Sciatic nerve (tissue), 2 donors: ENCODE measurements around the gene HLA-DMA. TPM values are rescaled to one million over a fixed set of nuclear protein-coding genes. Genes with fewer than 3 reads are reported as not detected.

ENCODE experiments used
- ATAC-seq: fragments of 200-7000 bp; cut with Tn5 transposase; one replicate; pipeline ENCODE4 v1.9.1; 2020; ENCODE audit warnings: mild to moderate bottlenecking, moderate library complexity
- DNase-seq: peaks from one replicate; pipeline ENCODE4 v3.0.0-alpha.2; 2020; ENCODE audit warnings: low spot score
- intact Hi-C: fragments of 100-400 bp; cut with DNase I; formaldehyde crosslinking; loops from one replicate; pipeline ENCODE4 v1.14.2; 2022
- total RNA-seq: library from RNA; stranded (reverse); fragmentation: NEBNext Ultra II Directional; extraction: Animal tissue kit (Norgen Biotek cat#: 25700); gene quantifications from one replicate; pipeline ENCODE4 v1.2.1, GENCODE V29; 2021
- donor health status: DM: no; HTN: no; CAD: no.
- donor health status: DM: no; HTN: no; CAD: no.

Gene HLA-DMA
- total RNA-seq, 1 donor from 2014 or later, result 70.1 TPM

DNA sequence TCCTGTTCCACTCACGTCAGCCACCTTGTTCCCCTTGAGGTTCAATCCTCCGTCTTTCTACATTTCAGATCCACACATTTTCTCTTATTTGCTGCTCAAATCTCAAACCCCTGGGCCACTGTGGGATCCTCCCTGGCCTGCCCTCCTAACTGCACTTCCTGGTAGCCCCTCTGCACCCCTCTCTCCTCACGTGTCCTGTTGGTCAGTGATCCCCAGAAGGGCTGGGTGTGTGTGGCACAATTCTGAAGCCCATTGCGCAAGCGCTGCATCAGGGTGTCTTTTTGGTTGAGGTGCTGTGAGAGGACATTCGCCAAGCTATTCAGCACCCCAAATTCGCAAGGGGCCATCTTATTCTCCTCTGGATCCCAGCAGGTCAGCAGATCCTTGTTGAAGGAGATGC, 14.4 kb downstream of the HLA-DMA start:
- ATAC-seq, result no peak
- DNase-seq, result no peak
- intact Hi-C loops, result loop anchor here (10.0 kb wide), 2 partner anchors 46 to 54 kb away; no protein-coding TSS in a partner anchor

DNA sequence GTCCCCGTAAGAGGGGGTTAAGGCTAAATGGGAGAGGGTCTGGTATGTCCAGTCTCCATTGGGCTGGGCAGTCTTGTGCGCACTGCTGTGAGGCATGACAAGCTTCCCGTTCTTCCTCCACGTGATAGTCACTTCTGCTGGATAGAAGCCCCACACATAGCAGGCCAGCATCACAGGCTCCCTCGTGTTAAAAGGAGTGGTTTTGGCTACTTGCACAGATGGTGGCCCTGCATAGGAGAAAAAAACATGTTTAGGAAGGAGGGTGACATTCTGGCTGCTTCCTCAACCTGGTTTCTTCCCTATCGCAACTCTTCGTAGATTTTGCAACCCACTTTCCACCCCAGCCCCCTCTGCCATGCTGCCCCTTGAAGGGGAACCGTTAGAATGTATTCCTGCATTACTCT, 15.7 kb downstream of the HLA-DMA start:
- intact Hi-C loops, result loop anchor here (10.0 kb wide), 2 partner anchors 48 to 52 kb away; no protein-coding TSS in a partner anchor
- ATAC-seq (peak; percentile 64), DNase-seq (no peak)

DNA sequence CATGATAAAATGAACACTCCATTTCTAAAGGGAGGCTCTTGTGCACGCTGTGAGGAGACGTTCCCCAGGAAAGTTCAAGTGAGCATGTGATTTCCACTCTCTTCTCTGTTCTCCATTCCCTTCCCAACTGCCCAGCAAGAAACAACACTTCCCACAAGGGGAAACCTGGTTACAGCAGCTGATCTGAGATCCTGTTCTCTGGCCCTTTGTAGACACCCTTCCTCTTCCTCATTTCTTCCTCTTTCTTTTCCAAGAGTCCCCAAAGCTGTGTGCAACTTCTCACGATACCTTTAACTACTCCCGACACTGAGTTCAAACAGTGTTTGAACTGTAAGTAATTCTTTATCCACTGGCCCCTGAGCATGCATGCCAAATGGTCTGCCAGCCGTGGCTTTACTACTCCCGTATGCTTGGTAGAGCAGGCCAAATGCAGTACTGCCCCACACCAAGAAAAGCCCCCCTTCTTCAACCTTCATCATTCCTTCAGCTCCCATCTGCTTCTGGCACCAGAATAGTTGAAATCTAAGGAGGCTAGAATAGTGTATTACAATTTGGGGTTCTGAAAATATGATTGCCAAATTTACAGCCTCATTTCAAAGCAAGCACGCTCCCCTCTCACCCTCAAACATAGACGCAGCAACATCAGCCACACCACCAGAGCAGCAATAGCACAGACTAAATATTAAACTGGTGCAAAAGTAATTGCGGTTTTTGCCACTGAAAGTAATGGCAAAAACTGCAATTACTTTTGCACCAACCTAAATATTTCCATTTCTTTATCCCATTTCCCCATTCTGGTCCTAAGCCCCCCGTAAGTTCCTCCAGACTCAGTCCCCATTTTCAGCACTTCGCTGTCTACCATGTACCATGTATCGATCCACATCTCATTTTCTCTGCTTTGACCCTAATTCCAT, 16.4 kb downstream of the HLA-DMA start:
- peak; percentile 24 for ATAC-seq
- intact Hi-C loops, result loop anchor here (10.0 kb wide), 2 partner anchors 48 to 52 kb away; no protein-coding TSS in a partner anchor
- no peak for DNase-seq

DNA sequence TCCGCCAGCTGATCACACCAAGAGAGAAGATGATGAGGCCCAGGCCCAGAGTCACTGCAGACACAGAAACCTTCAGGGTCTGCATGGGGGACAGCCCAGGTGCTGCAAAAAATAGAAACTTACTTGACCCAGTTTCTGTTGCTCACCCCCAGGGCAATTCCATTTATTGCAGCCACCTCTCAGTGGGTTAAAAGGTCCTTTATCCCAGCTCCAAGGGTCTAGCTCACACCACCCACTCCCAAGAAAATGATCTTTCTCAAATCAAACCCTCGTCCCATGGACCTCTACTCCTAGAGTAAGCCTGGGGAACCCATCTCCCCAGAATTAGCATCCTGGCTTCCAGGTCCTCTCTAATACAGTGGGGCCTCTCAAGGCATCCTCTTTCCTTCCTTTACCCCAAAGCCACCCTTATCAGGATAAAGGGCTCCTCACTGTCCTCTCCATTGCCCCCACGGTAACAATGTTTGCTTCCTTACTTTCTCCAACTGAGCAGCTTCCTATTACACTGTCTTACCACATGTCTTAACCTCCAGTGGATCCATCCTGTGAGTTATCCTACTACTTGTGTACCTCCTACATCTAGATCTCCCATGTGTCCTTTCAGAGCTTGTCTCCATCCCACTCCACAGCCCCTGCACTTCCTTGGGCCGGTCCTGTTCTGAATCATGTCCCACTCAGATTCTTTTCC, 17.2 kb downstream of the HLA-DMA start:
- no peak for DNase-seq
- intact Hi-C loops, result loop anchor here (10.0 kb wide), 2 partner anchors 49 to 51 kb away; no protein-coding TSS in a partner anchor
- ATAC-seq, result no peak

DNA sequence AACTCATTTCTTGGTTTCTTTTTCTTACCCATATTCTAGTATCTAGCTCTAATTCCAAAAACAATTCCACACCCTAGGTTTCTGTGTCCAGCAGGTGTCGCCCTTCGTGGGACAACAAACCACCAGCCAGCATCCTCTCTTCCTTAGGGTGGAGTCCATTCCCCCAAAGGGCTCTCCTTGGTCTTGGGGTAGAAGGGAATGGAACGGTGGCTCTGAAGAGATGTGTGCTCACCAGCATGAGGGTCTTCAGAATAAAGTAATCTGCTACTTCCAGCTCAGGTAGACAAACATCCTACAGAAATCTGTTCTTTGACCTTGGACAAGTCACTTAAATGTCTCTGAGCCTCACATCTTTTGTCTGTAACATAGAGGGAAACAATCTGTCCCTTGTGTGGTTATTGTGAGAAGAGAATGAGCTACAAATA, 19.2 kb downstream of the HLA-DMA start:
- intact Hi-C loops, result loop anchor here (10.0 kb wide), 2 partner anchors 49 to 51 kb away; no protein-coding TSS in a partner anchor
- DNase-seq (peak; percentile 91), ATAC-seq (peak; percentile 61)

DNA sequence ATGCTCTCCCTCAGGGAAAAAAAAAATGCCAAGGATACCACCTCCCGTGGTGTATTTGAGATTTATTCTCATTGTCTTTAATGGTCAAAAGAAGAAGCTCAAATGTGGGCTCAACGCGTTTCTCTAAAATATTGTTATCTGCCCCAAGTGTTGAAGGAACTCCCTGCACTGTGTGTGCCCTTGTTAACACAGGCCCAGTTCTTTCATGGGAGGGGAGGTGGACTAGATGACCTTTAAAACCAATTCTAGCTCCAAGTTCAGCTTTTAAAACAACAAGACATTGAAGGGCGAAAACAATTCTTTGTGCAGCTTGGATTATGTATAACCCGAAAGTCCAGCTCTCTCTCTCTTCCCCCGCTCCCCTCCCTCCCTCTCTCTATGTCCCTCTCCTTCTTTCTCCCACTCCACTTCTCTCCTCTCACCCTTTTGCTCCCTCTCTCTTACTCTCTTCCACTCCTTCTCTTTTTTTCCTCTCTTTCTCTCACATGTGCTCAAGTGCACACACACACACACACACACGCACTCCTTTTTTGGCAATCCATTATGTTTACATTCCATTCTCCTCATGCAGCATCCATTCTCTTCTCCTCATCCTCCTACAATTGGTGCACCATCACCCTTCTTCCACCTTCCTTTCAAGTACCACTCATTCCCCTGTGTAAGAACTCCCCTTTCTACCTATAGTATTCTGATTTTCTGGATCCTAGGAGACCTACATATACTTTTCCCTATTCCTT, 20.6 kb downstream of the HLA-DMA start:
- DNase-seq, result no peak
- ATAC-seq, result no peak
- intact Hi-C loops, result loop anchor here (10.0 kb wide), 2 partner anchors 47 to 53 kb away; no protein-coding TSS in a partner anchor

DNA sequence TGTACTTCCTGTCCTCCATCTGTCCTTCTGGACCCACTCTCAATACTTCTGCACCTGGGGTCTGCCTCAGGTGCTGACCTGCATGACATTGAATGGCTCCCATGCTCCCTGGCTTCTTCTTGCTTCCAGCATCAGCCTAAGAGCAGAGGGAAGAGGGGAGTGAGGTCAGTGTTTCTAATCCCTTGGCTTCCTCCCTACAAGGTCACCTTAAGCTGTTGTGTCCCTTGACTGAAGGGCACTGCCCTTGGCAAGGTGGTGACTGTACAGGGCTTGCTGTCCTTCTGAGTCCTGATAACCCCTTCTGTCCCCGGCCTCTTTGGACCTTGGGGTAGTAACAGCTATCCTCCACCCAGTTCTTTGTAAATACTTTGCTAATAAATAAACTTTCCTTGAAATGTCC, 21.7 kb downstream of the HLA-DMA start:
- intact Hi-C loops, result loop anchor here (10.0 kb wide), 2 partner anchors 46 to 54 kb away; no protein-coding TSS in a partner anchor
- ATAC-seq, result no peak

DNA sequence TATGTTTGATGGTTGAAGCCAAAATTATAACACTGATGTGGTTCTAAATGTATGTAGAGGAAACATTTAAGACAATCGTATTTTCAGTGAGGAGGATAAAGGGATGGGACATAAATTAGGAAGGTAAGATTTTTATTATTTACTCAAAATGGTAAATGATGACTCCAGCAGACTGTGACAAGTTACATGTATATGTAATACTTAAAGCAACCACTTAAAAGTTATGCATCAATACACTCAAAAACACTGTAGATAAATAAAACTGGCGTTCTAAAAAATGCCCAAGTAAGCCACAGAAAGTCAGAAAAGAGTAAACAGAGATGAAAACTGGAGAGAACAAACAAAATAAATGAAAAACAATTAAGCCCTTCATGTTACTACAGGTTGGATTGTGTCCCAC, 30.8 kb downstream of the HLA-DMA start:
- intact Hi-C loops, result no loop called here
- ATAC-seq, result no peak
- DNase-seq, result no peak

More for the DNA sequence above, 21.7 kb downstream of the HLA-DMA start:
- no peak for DNase-seq

DNA sequence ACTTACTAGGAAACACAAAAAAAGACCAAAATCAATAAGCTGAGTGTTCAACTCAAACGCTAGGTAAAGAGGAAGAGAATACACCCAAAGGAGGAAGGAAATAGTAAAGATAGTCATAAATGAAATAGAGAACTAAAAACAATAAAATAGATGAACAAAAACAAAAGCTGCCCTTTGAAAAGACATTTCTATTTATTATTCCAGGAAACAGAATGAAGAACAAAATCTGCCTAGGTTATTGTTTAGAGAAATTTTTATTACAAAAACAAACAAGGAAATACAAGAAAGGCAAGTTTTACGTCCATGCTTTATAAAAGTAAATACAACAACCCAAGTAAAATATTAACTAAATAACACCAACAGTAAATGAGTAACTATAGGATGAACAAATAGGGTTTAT, 32.2 kb downstream of the HLA-DMA start:
- ATAC-seq (no peak), DNase-seq (no peak)
- intact Hi-C loops, result no loop called here

DNA sequence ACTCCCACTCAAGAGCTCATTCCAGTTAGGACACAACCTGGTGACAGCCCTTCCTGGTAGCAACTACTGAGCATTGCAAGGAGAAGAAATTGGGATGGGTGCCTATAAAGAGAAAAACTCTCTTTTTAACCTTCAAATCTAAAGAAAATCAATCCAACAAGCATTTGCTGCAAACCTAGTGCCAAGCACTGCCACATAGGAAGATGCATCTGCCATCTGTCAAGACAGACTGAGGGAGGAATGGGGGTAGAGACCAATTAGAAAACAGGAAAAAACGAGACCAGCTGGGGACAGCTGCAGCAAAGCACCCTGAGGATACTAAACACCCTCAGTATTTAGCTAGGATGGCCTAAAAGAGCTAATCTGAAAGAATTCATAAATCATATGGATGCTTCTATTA, 39.9 kb downstream of the HLA-DMA start:
- no peak for DNase-seq
- ATAC-seq, result no peak
- intact Hi-C loops, result no loop called here

DNA sequence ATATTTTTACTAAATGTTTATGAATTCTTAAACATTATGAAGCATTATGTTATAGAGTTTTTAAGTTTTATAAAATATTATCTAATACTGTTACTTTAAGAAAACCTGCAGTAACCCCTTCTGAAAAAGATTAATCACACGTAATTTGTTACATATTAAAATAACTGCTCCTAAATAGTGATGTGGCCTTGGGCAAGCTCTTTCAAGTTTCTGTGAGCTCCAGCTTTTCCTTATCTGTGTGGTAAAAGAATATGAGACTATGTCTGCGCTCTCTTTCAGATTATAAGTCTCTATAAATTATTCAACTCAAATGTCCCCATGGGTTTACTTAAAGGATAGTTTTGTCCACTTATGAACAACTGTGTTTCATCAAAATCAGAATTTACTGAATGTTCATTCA, 44.0 kb downstream of the HLA-DMA start:
- ATAC-seq (no peak), DNase-seq (no peak)
- intact Hi-C loops, result no loop called here

DNA sequence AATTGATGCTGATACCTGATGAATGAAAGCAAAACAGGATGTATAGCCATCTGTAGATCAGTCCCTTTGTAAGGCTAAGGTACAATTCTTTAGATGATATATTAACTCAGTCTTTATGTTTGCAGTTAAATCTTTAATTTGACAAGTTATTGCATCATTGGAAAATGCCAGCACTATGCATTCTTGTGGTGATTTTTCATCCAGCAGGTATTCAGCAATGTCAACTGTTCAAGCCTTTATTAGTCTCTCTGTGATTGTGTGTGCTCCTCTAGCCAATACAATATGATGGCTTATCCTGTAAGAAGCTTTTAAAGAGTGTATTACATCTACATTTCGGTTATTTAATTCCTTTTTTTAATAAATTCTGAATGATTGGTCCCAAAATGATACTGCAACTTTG, 46.4 kb downstream of the HLA-DMA start:
- intact Hi-C loops, result no loop called here

DNA sequence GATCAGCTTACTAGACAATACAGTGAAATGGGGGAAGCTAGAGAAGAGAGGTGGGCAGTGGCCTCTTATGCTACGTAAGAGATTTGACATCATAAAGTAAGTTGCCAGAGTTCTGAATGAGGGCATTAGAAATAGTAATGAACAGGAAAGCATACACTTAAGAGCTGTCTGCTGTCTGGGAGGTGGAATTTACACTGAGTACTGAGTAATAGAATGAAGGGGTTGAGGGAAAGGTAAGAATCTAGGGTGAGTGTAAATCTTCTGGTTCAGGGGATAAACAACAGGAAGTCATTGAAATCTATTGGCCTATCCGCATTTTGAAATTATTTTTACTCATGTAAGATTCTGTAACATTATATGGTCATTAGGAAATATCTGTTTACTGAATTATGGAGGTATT, 47.8 kb downstream of the HLA-DMA start:
- intact Hi-C loops, result no loop called here
- ATAC-seq, result no peak

More for the DNA sequence above, 46.4 kb downstream of the HLA-DMA start:
- no peak for ATAC-seq
- no peak for DNase-seq

DNA sequence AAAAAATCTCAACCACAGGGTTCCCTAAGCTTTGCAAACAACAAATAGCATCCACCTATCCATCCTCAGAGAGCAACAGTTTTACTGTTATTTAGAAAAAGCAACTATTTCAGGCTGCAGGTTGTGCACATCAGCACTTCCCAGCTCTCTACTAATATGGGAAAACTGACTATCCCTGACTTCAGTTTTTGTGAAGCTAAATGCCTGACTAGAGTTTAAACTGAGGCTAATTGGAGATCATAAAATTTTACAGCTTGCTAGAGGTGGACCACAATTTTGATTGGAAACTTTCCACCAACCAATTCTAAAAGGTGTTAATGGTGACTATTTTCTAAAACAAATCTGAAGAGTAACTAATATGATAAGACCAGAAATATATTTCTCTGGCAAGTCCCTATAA, 48.9 kb downstream of the HLA-DMA start:
- ATAC-seq (no peak), DNase-seq (no peak)
- intact Hi-C loops, result no loop called here

More for the DNA sequence above, 47.8 kb downstream of the HLA-DMA start:
- no peak for DNase-seq

Other genes starting within 250 kb of the HLA-DMA start
- gene HLA-DQA2, start 211.7 kb downstream of the HLA-DMA start, total RNA-seq, result 10.2 TPM
- 13.6 TPM for gene HLA-DQB2, start 189.6 kb downstream of the HLA-DMA start, total RNA-seq
- 1.8 TPM for gene HLA-DOB, start 136.1 kb downstream of the HLA-DMA start, total RNA-seq
- 26.3 TPM for gene TAP2, start 114.4 kb downstream of the HLA-DMA start, total RNA-seq
- gene PSMB8, start 109.0 kb downstream of the HLA-DMA start, total RNA-seq, result 39.3 TPM
- gene TAP1, start 99.4 kb downstream of the HLA-DMA start, total RNA-seq, result 32.8 TPM
- gene PSMB9, start 98.9 kb downstream of the HLA-DMA start, total RNA-seq, result 41.1 TPM
- 46.9 TPM for gene HLA-DMB, start 12.1 kb downstream of the HLA-DMA start, total RNA-seq
- gene BRD2, start 15.5 kb upstream of the HLA-DMA start, total RNA-seq, result 188 TPM
- 9.7 TPM for gene HLA-DOA, start 56.5 kb upstream of the HLA-DMA start, total RNA-seq
- 141 TPM for gene HLA-DPA1, start 120.6 kb upstream of the HLA-DMA start, total RNA-seq
- 138 TPM for gene HLA-DPB1, start 122.9 kb upstream of the HLA-DMA start, total RNA-seq
- 5.6 TPM for gene COL11A2, start 239.4 kb upstream of the HLA-DMA start, total RNA-seq
- gene RXRB, start 247.6 kb upstream of the HLA-DMA start, total RNA-seq, result 54.0 TPM
- 65.3 TPM for gene SLC39A7, start 247.8 kb upstream of the HLA-DMA start, total RNA-seq